HG02943 (cell line): ENCODE data around the gene AP5Z1.

Experiments
- ATAC-seq: cut with Tn5 transposase; IDR thresholded peaks from one replicate; pipeline ENCODE4 v1.9.1; 2021; ENCODE audit warnings: mild to moderate bottlenecking, low read depth, moderate library complexity; ENCODE audit not compliant: unreplicated experiment

The AP5Z1 gene

GRCh38 chr7:4765776-4766490 lies 9.5 kb upstream of the AP5Z1 start:
- ATAC-seq, result no peak

- no peak for ATAC-seq
Measured at GRCh38 chr7:4766666-4767519, 8.5 kb upstream of the AP5Z1 start.

DNA sequence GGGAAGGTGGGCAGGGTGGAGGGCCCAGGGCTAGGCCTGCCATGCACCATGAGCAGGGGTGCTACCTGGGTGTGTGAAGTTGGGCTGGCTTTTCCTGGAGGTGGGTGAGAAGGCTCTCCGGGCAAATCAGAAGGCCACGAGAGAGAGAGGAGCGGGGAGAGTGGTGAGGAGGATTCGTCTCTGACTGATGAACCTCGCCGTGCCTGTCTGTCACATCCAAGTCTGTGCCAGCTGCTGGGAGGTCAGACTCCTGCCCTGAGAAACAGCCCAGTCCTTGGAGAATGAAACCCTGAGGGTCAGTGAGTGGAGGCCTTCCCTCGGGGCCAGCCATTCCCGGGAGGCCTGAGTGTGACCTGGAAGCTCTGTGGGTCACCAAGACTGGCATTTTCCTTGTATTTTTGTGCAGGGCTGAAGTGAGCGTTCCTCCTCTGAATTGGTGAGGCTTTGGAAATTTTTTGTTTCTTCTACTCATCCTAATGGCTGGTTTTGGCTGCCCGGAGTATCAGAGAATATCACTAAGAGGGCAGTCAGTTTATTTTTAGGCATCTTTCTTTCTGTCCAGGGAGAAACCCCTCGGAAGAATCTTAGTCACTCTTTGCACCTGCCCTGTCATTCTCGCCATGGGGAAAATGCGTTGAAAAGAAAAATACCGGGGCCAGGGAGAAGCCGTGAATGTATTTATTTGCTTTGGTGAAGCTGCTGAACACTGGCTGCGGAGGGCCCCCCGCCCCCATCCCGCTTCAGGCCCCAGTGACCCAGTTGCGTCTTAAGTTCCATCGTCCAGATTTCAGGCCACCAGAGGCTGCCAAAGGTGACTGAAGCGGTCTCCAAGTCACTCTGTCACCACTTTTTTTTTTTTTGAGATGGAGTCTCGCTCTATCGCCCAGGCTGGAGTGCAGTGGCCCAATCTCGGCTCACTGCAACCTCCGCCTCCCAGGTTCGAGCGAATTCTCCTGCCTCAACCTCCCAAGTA lies 6.5 kb upstream of the AP5Z1 start:
- ATAC-seq, result no peak

DNA sequence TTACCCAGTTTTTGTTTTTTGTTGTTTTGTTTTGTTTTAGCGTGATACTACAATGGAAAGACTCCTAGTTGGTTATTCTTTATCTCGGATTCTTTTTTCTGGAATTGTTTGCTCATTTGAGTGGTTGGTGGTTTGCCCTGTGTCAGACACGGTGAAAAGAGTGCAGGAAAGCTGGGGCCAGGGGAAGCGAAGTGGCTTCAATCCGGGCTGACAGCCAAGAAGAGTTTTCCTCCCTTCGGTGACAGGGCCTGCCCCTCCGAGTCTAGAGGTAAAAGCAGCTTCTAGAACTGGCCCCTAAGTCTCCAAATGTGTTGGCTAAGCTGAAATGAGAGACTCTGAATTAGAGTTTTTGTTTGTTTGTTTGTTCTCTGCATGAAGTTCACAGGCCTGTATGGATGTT lies 5.7 kb upstream of the AP5Z1 start:
- no peak for ATAC-seq

DNA sequence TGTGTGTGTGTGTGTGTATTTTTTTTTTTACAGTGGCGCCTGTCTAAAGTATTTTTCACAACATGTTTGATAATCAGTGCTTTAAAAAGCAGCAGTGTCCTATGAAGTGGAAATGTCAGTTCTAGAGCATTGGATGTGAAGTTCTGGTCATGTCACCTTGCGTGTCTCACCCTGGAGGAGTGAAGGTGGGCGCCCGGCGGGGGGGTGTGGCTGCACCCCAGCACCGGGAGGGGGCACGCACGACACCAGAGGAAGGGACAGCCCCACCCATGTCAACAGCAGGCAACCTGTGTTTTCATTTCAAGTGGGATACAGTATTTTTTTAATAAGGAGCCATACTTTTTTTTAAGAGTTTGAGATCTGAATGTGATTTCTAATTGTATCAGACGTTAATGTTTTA lies 4.5 kb upstream of the AP5Z1 start:
- no peak for ATAC-seq

- no peak for ATAC-seq
Measured at GRCh38 chr7:4771737-4772136, 3.7 kb upstream of the AP5Z1 start.

GRCh38 chr7:4772306-4772705 lies 3.1 kb upstream of the AP5Z1 start:
- no peak for ATAC-seq

- ATAC-seq, result no peak
Measured at GRCh38 chr7:4774007-4774406, 1.4 kb upstream of the AP5Z1 start.

DNA sequence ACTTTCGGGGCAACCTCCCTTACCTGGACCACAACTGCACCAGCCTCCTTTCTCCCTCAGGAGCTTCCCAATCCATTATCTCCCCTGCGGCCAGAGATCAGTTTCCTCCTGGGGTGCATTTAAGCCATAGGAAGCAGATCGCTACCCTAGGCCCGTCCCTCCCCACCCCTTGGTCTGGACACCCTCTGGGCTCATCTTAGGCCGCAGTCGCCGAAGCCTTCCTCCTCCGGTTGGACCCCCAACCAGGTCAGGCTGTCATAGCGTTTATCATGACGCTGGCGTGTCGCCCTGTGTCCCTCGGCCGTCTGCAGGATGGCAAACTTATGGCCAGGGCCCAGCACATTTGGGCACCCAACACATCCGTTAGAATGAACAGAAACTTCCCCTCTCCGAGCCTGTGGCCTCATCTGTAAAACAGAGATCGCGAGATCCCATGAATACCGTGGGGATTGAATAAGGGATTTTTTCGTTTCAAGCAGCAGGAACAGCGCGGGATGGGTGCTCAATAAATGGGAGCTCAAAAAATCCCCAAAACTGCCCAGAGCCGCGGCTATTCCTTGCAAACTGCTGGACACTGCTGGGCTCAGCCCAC lies 669 bp upstream of the AP5Z1 start:
- ATAC-seq, result peak; percentile 30

GRCh38 chr7:4775848-4776623 lies 613 bp downstream of the AP5Z1 start:
- ATAC-seq, result peak; percentile 14

DNA sequence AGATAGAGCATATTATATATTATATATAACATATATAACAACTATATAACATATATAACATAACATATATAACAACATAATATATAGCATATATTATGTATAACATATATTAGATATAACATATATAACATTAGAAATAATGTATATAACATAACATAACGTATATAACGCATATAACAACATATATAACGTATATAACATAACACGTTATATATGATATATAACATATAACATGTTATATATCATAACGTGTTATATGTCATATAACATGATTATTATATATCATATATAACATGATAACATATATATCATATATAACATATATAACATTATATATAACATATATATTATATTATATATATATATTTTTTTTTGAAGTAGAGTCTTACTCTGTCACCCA lies 3.7 kb downstream of the AP5Z1 start:
- ATAC-seq, result no peak

- no peak for ATAC-seq
Measured at GRCh38 chr7:4781366-4782069, 6.1 kb downstream of the AP5Z1 start.

DNA sequence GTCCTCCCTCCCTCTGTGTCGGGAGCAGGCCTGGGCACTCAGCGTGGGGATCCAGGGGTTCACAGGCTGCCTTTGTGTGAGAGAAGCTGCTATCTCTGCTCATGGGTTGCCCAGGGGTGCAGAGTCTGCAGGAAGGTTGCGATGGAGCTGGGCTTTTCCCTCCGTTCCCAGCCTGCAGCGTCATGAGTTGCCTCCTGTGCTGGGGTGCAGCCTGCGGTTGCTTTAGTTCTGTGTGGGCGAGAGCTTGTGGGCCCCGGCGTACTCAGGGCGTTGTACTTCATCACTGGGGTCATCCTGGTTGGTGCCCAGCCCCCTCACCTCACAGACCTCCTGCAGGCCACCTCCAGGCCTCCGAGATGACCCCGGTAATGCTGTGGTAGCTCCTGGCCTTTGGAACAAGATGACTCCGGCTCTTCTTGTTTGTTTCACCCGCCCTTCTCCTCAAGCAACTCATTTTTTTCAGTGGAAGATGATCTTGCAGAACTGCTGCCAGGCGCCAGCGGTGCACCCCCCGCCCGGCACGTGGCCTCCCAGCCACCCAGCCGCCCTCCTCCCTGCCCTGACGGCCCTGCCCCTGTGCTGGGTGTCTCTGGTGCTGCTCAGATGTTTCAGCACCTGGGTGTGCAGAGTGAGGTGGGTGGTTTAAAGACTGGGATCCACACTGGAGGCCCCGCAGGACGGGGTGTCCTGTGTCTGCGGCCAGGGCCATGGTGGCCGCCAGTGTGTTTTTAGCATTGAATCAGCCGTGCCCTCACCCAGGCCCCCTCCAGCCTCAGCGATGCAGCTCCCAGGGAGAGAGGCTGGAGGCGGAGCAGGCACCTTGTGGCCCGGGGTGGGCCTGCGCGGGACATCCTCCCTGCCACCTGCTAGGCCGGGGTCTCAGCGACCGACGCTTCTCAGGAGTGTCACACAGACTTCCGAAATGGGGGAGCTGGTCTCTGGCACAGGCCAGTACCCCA lies 7.2 kb downstream of the AP5Z1 start:
- ATAC-seq, result no peak

DNA sequence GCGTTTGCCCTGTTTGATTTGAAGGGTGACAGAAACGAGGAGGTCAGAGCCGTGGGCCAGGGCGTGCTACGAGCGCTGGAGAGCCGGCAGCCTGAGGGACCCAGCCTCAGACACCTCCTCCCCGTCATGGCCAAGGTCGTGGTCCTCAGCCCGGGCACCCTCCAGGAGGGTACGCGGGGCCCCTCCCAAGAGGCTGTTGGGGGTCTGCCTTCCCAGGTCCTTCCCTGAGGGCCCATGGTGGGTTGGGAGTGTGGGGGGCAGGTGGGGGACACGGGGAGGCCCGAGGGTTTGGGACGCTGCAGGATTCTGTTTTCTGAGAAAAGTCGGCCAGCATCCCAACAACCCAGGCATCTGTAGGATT lies 7.8 kb downstream of the AP5Z1 start:
- no peak for ATAC-seq

DNA sequence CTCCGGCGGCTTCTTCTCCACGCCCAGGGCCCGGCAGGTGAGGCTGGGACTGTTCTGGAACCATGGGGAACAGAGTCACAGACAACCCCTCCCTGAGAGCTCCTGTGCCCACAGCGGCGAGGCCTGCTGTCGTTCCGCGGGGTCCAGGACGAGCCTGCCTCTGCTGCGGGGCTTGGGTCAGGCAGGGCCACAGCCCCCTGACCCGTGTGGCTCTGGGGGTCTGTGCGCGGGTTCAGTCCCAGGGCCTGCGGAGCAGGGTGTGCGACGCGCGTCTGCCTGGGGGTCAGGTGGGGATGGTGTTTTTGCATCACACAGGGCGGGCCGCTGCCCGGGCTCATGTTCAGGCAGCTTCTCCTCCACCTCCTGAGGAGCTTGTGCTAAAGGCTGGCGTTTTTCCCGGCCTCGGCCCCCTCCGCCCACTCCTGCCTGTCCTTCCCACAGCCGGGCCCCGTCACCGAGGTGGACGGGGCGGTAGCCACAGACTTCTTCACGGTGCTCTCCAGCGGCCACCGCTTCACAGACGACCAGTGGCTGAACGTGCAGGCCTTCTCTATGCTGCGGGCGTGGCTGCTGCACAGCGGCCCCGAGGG lies 8.4 kb downstream of the AP5Z1 start:
- no peak for ATAC-seq

GRCh38 chr7:4784799-4785198 lies 9.4 kb downstream of the AP5Z1 start:
- no peak for ATAC-seq

- ATAC-seq, result no peak
Measured at GRCh38 chr7:4785371-4785770, 9.9 kb downstream of the AP5Z1 start.

DNA sequence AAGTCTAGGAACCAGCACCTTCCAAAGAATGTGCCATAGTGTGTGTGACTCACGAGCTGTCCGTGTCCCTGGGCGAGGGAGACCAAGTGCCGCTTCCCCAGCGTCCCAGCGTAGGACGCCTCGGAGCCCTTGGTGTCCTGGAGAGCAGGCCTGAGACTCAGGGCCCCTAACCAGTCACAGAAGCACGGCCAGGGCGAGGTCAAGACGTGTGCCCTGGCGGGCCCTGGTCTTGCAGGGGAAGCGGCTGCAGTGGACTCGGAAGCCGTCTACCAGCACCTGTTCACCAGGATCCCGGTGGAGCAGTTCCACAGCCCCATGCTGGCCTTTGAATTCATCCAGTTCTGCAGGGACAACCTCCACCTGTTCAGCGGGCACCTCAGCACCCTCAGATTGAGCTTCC lies 10.6 kb downstream of the AP5Z1 start:
- ATAC-seq, result no peak
